Osteoblast (primary cell): ENCODE results near the gene FRK. TPM values are rescaled to one million over a fixed set of nuclear protein-coding genes. Genes with fewer than 3 reads are reported as not detected.

Source experiments
- DNase-seq: peaks from one replicate; pipeline ENCODE4 v3.0.0; 2011; ENCODE audit warnings: low spot score, mixed read lengths; ENCODE audit not compliant: insufficient read length; ENCODE audit errors: missing footprints
- H2AFZ ChIP-seq: 2 replicates; pipeline ENCODE4 v1.6.0; 2011; ENCODE audit warnings: mild to moderate bottlenecking, low read length
- H3K27ac ChIP-seq: 2 replicates; pipeline ENCODE4 v1.5.1; 2011; ENCODE audit warnings: mild to moderate bottlenecking, low read depth, low read length, moderate library complexity
- H3K27me3 ChIP-seq: 2 replicates; pipeline ENCODE4 v1.6.0; 2012; ENCODE audit warnings: mild to moderate bottlenecking, control low read depth, inconsistent platforms, low read length, moderate library complexity; ENCODE audit not compliant: insufficient read depth
- H3K36me3 ChIP-seq: 2 replicates; pipeline ENCODE4 v1.5.1; 2011; ENCODE audit warnings: mild to moderate bottlenecking, low read length, control low read depth, moderate library complexity; ENCODE audit not compliant: insufficient read depth
- H3K4me1 ChIP-seq: 2 replicates; pipeline ENCODE4 v1.5.1; 2011; ENCODE audit warnings: mild to moderate bottlenecking, low read length, control low read depth, moderate library complexity; ENCODE audit not compliant: insufficient read depth
- H3K4me2 ChIP-seq: 2 replicates; pipeline ENCODE4 v1.6.0; 2011; ENCODE audit warnings: mild to moderate bottlenecking, low read length; ENCODE audit not compliant: insufficient read depth
- H3K4me3 ChIP-seq: fragments of 200-600 bp; sonication (generic); 3 replicates; pipeline ENCODE4 v1.5.1; 2012; ENCODE audit warnings: mild to moderate bottlenecking, low read length, inconsistent platforms; ENCODE audit not compliant: insufficient read depth
- H3K79me2 ChIP-seq: 2 replicates; pipeline ENCODE4 v1.6.0; 2012; ENCODE audit warnings: mild to moderate bottlenecking, low read length, control low read depth, inconsistent platforms; ENCODE audit not compliant: insufficient read depth
- H3K9me3 ChIP-seq: 2 replicates; pipeline ENCODE4 v1.5.1; 2011; ENCODE audit warnings: low read depth, low read length, control low read depth
- H4K20me1 ChIP-seq: 2 replicates; pipeline ENCODE4 v1.6.0; 2012; ENCODE audit warnings: mild to moderate bottlenecking, low read length, control low read depth; ENCODE audit not compliant: insufficient read depth
- total RNA-seq: library from RNA; depleted of rRNA; stranded (reverse); fragments of >200 nt; gene quantifications from 2 replicates; pipeline ENCODE4 v1.2.3, GENCODE V29; 2012
- TF ChIP-seq, protein P1 (sequence below): IDR thresholded peaks from 2 replicates; pipeline ENCODE4 v1.5.1; 2011; ENCODE audit warnings: mild to moderate bottlenecking, low read depth, low read length, moderate library complexity; ENCODE audit errors: extremely low read depth

Gene FRK
- total RNA-seq, 1 donor, result 1.1 TPM

DNA sequence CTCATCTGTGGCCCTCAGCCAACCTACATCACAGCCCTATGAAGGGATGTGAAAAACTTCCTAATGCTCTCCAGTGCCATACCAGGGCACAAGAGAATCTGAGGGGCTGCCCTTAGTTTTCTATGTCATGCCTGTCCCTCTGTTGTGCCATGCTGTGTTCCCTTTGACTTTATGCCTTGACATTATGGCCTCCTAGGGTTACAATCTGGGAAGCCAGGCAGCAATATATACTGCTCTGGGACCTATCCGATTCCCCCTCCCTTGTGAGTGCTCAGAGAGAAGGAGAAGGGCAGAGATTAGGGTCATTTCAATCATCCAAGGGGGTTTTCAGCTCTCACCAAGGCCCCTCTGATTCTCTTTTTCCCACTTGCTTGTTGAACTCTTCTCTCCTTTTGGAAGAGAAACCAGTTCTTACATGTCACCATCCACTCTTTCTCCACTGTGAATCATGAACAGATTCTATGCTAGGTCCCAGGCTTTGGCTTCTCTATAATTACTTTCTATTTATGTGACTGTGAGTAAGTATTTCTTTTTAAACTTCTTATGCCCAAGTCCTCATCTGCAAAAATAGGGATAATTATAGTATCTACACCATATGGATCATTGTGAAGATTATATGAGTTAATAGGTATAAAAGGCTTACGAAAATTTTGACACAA, 14.2 kb upstream of the FRK start:
- H3K4me2 ChIP-seq, result no peak overlapping the region
- no peak overlapping the region for H3K27ac ChIP-seq
- no peaks in the 10 kb centered on the region for H3K36me3 ChIP-seq
- H4K20me1 ChIP-seq, result no peaks in the 10 kb centered on the region
- H3K27me3 ChIP-seq, result no peaks in the 10 kb centered on the region
- H3K9me3 ChIP-seq, result no peaks in the 10 kb centered on the region
- TF ChIP-seq, protein P1, sequence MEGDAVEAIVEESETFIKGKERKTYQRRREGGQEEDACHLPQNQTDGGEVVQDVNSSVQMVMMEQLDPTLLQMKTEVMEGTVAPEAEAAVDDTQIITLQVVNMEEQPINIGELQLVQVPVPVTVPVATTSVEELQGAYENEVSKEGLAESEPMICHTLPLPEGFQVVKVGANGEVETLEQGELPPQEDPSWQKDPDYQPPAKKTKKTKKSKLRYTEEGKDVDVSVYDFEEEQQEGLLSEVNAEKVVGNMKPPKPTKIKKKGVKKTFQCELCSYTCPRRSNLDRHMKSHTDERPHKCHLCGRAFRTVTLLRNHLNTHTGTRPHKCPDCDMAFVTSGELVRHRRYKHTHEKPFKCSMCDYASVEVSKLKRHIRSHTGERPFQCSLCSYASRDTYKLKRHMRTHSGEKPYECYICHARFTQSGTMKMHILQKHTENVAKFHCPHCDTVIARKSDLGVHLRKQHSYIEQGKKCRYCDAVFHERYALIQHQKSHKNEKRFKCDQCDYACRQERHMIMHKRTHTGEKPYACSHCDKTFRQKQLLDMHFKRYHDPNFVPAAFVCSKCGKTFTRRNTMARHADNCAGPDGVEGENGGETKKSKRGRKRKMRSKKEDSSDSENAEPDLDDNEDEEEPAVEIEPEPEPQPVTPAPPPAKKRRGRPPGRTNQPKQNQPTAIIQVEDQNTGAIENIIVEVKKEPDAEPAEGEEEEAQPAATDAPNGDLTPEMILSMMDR, result no peak
- no peaks in the 10 kb centered on the region for H3K79me2 ChIP-seq
- no peak overlapping the region for H3K4me3 ChIP-seq
- no peaks in the 10 kb centered on the region for H3K4me1 ChIP-seq
- no peak for DNase-seq
- H2AFZ ChIP-seq, result no peak overlapping the region

DNA sequence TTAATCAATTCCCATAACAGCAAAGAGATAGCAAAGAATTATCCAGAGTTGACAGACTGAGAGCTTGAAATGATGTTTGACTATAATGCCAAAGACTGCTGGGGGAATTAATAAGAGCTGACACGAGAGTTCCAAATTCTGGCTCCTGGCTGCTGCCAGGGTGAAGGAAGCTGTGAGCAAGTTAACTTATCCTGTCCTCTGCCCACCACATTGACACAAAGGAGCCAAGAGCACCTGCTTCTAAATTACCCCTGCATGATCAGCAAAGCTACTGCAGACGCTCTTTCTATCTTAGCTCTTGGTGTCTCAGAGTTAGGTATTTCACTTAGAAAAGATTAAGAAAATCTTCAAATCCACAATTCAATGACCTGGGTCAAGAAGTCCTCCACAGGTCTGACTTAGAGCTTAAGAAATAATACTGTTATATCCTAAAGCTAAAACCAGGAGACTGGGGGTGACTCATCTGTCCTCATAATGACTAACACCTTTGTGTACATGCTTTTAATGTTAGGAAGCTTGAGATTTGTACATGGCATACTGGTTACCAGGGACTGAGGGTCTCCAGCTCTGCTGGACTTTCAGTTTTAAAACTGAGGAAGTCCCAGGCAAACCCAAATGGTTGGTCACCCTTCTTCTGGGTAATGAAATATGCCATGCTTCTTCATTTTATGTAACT, 13.2 kb upstream of the FRK start:
- Histone ChIP-seq H3K27ac (no peak overlapping the region), H4K20me1 (no peaks in the 10 kb centered on the region), H3K9me3 (no peaks in the 10 kb centered on the region), H3K27me3 (no peaks in the 10 kb centered on the region), H2AFZ (no peak overlapping the region), H3K79me2 (no peaks in the 10 kb centered on the region), H3K36me3 (no peaks in the 10 kb centered on the region), H3K4me1 (no peaks in the 10 kb centered on the region), H3K4me2 (no peak overlapping the region), H3K4me3 (no peak overlapping the region)
- TF ChIP-seq, protein P1, result no peak
- no peak for DNase-seq

DNA sequence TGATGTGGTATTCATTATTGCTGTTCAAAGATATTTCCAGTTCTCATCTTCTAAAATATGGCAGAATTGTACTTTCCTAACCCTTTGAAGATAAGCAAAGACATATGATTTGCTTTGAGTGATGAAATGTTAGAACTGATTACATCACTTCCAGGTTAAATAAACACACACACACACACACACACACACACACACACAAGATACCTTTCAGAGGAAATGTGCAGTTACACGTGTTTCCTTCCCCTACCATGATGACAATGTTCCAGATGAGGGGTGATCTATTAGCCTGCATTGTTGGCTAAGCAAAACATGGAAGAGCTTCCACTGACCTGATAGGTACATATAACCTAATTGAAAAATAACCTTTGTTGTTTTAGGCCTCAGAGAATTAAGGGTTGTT, 11.7 kb upstream of the FRK start:
- Histone ChIP-seq H3K79me2 (no peaks in the 10 kb centered on the region), H3K9me3 (no peaks in the 10 kb centered on the region), H3K27me3 (no peaks in the 10 kb centered on the region), H3K4me3 (no peak overlapping the region), H3K36me3 (no peaks in the 10 kb centered on the region), H3K27ac (no peak overlapping the region), H4K20me1 (no peaks in the 10 kb centered on the region), H2AFZ (no peak overlapping the region), H3K4me1 (no peaks in the 10 kb centered on the region), H3K4me2 (no peak overlapping the region)
- TF ChIP-seq, protein P1, result no peak
- no peak for DNase-seq

DNA sequence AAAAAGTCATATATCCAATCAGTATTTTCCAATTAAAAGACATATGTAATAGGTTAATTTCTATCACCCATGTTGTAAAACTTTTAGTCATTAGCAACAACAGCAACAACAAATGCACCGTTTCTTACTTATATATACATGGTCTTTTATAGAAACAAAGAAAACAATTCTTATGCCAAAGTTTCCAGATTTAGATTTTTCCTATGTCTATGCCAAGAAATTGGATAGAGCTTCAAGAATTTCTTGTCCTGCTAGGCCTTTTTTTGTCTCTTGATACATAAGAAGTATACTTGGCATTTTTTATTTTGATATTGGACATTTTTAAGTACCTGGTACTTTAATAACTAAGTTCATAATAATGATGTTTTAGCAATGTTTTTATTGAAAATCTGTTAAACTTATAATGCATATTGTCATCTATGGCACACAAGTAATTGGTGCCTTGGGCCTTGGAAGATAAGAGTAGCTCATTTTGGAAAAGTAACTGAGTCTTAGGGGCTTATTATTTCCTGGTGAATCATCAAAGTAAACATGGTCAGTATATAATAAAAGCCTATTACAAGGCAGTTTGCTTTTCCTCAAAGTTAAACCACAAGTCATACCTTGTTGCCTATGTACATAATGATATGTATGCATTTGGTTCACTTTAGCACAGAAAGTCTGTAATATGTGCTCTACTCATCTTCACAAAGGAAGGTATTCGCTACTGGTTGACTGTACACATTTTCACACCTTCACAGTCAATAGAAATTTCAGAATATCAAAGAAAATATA, 10.1 kb upstream of the FRK start:
- no peak for DNase-seq
- no peak overlapping the region for H2AFZ ChIP-seq
- H3K27ac ChIP-seq, result no peak overlapping the region
- TF ChIP-seq, protein P1, result no peak
- no peaks in the 10 kb centered on the region for H3K36me3 ChIP-seq
- no peaks in the 10 kb centered on the region for H3K79me2 ChIP-seq
- H3K4me1 ChIP-seq, result no peaks in the 10 kb centered on the region
- H4K20me1 ChIP-seq, result no peaks in the 10 kb centered on the region
- H3K4me2 ChIP-seq, result no peak overlapping the region
- H3K4me3 ChIP-seq, result no peak overlapping the region
- no peaks in the 10 kb centered on the region for H3K27me3 ChIP-seq
- H3K9me3 ChIP-seq, result no peaks in the 10 kb centered on the region
